Measurements from ENCODE around the gene CCBE1.
"Not testable (repeated sequence)": the region's sequence is repeated elsewhere in the genome, so short reads cannot be mapped to it uniquely, and the experiment has no call there.

The CCBE1 gene

DNA sequence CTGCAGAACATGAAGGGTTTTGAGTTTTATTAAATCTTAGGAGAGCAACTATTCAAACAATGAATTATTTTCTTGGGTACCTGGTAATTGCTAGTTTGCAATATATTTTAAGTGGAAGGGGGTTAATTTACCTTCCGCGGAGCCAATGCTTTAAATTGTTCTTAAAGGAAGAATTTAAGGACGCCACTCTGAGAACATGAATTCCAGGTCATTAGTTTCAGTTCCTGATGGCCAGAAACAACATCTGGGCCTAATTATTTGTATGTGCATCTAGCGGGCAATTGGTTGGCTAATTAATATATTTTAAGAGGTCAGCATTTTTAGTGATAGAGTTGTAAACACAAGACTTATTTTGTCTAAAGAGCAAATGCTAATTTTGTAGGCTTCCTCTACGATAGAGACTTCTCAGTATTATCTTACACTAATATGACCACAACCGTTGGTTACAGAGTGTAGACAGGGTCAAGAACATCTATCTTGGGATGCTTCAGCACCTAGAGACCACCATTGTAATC is 40.8 kb downstream of the CCBE1 start:
- no peak for DNase-seq (ENCODE audit: low spot score)

DNA sequence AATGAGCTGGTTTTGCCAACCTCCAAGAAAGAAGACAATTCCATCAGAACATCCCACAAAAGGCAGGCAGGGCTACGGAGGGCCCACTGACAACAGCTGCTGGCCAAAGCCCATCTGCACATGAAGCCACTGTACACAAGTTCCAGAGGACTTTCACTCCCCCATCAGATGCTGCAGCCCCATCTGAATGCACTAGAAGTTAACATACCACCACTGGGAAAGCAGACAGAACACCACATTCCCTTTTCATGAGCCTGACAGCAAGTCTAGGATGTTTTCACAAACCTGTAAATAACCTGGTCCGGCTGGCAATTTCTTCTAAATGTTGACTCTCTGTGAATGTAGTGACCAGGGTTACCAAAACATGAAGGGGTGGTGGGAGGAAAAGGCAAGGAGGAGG is 41.5 kb downstream of the CCBE1 start:
- DNase-seq (ENCODE audit: low spot score): no peak

DNA sequence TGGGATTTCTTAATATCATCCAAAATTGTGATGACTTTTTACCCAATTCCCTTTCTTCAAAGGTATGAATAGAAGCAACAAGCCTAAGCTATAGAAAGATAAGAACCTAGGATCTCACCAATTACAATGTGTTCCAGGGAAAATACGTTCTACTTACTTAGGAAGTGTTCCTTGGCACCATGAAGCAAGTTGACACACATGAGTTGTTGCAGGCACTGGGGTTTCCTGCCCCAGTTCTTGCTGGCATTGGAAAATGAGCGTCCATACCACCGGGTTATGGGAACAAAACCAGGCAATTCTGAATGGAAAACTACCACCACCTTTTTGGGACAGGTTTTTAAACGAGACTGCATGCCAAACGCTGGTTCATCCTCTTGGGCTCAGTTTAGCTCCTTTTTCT is 46.2 kb downstream of the CCBE1 start:
- no peak for DNase-seq (ENCODE audit: low spot score)

DNA sequence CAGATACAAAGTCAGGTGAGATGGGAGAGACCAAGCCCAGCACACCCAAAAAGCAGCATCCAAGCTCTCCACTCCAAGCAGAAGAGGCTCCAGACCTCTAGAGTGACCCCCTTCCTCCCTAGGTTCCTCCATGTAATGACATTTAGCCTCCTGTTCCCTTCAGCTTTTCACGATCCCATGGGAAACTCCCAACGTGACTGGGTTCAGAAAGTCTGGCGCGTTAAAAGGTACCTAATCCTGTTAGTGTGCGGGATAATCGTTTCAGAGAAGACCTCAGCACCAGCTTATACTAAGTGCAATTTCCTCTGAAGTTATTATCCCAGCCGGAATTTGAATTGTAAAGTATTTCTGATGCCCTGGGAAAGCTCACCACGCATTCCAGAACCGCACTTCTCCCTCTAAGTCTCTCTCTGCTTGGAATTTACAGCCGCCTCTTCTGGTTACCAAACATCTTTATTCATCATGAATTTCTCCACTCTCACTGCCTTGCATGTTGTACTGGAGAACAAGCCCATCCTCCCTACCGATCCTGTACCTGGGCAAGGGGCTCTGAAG is 46.9 kb downstream of the CCBE1 start:
- no peak for DNase-seq (ENCODE audit: low spot score)

DNA sequence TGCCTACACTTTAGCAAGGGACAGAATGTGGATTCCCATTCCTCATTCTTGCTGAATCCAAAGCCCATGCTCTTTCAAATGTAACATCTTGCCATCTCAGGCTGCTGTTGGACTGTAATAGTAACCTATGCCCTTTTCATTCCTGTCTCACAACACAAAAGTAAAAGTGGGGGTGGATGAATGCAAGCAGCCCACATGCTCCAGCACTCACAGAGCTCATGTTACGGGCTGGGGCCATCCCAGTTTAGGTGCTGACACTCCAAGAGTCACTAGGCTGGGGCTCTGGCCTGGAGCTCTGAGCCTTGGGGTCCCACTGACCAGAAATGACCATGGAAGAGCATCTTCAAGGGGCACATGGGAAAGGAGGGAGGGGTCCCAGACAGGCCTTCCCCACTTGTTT is 47.6 kb downstream of the CCBE1 start:
- no peak for DNase-seq (ENCODE audit: low spot score)

DNA sequence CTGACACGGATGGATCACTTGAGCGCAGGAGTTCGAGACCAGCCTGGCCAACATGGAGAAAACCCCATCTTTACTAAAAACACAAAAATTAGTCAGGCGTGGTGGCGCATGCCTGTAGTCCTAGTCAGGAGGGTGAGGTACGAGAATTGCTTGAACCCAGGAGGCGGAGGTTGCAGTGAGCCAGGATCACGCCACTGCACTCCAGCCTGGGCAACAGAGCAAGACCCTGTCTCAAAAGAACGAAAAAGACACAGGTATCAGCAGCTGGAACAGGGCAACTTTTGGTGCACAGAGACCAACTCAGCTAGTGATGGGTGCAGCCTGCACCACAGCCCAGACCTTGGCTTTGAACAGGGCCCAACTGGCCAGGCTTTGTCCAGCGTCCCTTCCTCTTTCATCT is 48.8 kb downstream of the CCBE1 start:
- not testable (repeated sequence) for DNase-seq (ENCODE audit: low spot score)

DNA sequence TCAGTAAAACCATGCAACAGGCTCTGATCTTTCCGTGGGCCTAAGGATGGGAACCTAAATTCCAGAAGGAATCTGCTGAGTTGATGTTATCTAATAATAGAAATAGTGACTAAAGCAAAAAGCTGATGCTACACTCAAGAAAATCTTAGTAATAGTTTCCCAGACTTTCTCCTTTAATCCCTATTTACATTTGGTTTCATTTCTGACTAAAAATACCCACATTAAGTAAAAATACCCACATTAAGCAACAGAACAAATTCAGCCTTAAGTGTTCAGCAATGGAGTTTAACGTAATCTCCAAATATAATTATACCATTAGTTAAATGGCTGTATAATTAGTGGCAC is 50.3 kb downstream of the CCBE1 start:
- no peak for DNase-seq (ENCODE audit: low spot score)

DNA sequence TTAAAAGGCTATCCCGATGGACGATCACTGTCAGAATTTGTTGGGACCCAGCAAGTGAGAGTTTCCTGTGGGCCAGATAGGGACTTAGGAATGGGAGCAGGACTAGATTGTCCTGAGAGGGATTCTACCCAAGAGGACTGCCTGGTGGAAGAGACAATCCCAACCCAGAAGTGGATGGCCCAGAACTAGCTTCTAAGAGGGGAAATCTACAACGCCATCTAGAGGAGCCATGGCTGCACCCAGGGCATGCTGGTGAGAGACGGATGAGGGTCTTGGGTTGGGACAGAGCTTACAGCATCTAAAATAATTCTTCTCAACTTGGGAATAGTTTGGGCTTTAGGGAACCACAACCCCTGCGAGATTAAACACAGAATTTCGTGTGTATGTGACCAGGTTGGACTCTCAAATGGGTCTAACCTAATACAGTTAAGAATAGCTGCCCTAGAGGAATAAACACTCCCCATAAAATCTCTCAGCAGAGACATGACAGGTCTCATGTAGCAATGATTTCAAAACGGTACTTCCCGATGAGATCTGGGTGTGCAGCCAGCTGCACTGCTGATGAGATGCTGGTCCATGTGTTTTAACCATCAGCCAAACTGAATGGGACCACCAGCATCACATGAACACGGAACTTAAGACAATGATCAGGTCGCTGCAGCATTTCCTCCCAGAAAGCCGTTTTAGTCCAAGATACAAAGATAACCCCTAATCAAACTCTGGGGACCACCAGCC is 50.8 kb downstream of the CCBE1 start:
- DNase-seq (ENCODE audit: low spot score): peak; percentile 31

DNA sequence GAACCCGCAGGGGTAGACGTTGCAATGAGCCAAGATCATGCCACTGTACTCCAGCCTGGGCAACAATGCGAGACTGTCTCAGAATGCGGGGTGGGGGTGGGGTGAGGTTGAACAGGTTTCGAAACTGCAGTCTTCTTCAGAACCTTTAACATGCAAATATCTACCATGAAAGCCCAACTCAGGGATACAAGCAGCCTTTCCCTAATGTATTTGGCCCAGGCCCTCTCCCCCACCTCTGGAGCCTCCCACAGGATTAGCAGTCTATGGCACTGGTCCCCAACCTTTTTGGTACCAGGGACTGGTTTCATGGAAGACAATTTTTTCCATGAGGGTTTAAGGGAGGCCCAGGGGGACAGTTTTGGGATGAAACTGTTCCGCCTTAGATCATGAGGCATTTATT is 53.5 kb downstream of the CCBE1 start:
- DNase-seq (ENCODE audit: low spot score): no peak

DNA sequence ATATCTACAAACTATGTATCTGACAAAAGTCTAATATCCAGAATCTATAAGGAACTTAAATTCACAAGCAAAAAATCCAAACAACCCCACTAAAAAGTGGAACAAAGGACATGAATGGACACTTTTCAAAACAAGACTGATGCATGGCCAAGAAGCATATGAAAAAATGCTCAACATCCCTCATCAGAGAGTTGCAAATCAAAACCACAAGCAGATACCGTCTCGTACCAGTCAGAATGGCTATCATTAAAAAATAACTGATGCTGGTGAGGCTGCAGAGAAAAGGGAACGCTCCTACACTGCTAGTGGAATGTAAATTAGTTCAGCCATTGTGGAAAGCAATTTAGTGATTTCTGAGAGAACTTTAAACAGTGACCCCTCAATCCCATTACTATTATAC is 56.5 kb downstream of the CCBE1 start:
- no peak for DNase-seq (ENCODE audit: low spot score)

DNA sequence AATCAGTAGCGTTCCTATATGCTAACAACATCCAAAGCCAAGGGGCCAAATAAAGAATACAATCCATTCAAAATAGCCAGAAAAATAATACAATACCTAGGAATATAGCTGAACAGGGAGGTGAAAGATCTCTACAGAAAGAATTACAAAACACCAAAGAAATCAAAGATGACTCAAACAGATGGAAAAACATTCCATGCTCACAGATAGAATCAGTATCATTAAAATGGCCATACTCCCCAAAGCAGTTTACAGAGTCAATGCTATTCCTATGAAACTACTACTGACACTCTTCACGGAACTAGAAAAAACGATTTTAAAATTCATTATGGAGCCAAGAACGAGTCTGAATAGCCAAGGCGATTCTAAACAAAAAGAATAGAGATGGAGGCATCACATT is 57.4 kb downstream of the CCBE1 start:
- no peak for DNase-seq (ENCODE audit: low spot score)

DNA sequence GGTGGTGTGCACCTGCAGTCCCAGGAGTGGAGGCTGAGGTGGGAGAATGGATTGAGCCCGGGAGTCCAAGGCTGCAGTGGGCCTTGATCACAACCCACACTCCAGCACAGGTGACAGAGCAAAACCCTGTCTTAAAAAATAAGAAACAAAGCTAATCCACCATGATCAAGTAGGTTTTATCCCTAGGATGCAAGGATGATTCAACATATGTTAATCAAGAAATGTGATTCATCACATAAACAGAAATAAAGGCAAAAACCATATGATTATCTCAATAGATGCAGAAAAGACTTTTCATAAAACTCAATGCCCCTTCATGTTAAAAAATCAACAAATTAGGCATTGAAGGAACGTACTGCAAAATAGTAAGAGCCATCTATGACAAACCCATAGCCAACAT is 58.1 kb downstream of the CCBE1 start:
- DNase-seq (ENCODE audit: low spot score): no peak

DNA sequence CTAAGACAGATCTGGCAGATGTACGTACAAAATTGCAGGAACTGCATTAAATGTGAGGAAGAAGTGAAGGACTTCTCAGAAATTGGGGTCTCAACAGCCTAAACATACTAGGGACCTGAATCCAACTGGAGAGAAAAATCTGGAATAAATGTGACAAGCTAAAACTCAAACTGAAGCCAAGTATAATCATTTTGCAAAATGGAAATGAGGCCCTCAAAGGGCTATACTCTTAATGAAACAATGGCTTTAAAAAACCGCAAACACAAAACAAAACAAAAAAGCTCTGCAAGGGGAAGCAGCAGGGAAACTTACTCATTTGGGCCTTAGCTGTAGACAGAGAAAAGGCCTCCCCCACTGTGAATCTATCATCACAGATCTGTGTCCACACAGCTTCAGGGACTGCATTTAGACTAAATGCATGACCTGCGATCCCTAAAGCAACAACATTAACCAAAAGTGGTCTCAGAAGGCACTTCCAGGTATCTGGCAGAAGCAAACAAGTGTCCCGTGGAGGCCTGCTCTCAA is 63.2 kb downstream of the CCBE1 start:
- DNase-seq (ENCODE audit: low spot score): no peak

DNA sequence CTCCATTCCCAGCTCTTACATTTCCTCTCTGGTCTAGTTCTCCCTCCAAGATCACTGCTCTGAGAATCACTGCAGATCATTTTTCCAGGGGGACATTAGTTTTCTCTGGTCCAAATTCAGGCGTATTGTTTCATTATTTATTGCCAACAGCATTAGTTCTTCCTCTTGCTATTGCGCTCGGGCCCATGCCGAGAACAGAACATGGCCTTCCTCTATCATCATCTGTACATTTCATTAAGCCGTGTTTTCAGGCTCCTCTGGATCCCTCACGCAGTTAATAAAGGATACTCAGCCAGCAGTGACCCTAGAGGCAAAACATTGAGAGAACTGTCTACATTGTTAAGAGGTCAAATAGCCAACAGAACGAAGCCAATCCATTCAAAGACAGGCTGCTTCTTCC is 63.9 kb downstream of the CCBE1 start:
- no peak for DNase-seq (ENCODE audit: low spot score)

DNA sequence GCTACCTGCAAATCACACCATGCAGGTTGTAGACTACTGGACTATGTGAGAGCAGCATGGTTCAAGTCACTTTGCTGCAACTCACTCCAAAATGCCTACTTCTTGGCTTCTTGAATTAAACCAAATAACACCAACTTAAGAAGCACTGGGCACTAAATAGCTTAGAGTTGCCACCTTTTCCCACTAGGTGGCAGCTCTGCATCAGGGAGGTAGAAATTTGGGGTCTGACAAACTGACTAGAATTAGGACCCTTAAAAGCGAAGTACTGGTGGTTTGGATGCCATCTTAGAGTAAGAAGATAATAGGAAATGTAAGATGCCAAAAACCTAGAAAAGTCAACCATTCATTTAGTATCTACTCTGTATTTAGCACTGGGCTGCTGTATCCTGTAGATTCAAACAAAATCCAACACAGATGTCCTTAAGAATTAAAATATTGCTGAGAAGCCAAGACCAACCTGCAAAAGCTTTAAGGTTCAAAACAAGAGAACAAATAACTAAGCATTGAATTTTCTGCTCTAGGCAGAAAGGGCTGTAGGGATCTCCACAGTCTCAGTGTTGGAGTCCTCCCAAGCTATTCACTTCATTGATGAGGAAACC is 65.5 kb downstream of the CCBE1 start:
- peak; percentile 65 for DNase-seq (ENCODE audit: low spot score)

DNA sequence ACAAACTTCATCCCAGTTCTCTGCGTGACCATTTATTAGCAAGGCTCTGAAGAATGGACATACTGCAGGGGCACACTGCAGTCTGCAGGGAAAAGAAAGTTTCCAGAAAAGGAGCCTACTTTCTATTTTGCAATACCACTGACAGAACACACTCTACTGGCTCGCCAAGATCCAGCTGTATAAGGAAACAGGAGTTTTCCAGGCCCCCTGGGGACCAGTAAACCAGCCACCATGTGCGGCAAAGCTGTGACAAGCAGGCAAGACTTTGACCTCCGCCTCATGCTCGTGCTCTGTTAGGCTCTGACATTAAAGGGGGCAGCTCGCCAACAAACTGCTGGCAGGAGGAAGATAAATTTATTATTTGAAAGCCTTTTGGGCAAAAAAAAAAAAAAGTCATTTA is 67.3 kb downstream of the CCBE1 start:
- DNase-seq (ENCODE audit: low spot score): no peak

DNA sequence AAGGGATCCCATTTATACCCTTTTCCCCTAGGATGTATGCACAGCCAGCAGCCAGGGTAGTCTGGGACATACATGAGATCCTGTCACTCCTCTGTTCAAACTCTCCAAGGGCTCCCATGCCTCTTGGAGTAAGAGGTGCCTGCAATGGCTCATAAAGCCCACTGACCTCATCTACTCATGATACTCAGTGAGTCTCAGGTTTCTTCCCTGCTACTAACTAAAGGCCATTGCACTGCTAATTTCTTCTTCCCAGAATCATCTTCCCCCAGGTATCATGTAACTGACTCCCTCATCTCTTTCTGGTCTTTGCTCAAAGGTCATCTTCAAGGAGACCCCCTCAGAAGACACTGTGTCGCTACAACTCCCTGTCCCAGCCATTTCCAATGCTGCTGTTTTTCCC is 68.2 kb downstream of the CCBE1 start:
- DNase-seq (ENCODE audit: low spot score): no peak

DNA sequence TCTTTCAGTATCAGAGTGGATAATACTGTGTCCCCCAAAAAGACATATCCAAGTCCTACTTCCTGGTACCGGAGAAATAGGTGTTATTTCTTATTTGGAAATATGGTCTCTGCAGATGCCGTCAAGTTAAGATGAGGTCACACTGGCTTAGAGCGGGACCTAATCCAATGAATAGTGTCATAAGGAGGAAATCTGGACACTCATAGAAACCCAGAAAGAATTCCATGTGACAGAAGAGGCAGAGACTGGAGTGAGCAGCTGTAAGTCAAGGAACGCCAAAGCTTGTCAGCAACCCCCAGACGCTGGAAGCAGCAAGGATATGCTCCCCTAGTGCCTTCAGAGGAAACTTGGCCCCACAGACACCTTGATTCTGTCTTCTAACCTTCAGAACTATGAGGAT is 69.8 kb downstream of the CCBE1 start:
- no peak for DNase-seq (ENCODE audit: low spot score)

DNA sequence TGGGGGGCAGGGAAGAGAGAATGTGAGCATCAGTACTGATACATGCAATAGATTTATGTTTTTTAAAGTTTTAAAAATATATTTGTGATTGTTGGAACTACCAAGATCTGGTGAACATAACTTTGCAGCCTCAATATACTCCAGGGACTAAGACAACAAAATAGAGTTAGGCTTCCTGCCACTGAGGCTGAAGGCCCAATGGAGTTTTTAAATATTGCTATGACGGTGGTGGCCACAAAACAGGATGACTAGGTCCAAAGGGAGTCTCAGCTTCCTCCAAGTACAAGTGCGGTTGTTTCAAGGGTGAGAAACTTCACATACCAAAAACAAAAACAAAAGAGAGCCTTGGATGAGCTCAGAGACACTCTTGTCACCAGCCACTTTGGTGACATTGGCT is 72.9 kb downstream of the CCBE1 start:
- DNase-seq (ENCODE audit: low spot score): no peak

DNA sequence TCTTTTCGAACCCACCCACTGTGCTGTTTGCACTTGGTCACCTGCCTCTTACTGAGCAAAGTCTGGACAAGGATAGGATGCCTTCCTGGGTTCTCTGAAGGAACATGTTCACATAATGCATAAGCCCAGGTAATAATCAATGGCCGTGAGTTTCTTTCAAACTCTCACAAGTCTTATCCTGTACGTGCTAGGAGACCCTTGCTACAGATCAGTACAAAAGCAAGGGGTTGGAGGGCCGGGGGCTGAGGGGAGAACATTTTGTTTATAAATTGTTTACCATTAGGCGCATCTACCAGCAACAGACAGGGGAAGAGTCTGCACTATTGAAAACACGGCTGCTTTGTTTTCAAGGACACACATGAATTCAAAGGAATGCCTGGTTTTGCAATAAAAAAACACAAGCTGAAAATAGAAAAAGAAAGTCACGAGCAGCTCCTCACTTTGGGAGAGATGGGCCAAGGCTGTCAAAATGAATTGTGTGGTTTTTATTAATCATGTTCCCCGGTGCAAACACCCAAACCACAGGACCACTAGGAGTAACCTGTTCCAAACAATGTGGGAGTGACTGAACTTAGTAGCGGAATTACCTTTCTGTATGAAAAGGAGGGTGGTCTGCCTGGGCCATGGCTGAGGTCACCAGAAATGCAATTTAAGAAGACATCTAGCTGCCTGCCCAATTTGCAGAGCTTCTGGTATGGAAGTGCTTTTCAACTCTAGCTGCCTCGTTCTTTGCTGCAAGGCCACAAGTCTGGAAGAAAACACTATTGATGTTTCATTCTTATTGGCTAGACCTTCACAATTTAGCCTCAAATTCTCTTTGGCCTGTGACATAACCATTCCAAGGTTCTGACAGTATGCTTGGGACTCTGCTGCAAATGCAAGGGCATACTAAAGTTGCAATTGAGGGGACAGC is 73.5 kb downstream of the CCBE1 start:
- DNase-seq (ENCODE audit: low spot score): no peak

DNA sequence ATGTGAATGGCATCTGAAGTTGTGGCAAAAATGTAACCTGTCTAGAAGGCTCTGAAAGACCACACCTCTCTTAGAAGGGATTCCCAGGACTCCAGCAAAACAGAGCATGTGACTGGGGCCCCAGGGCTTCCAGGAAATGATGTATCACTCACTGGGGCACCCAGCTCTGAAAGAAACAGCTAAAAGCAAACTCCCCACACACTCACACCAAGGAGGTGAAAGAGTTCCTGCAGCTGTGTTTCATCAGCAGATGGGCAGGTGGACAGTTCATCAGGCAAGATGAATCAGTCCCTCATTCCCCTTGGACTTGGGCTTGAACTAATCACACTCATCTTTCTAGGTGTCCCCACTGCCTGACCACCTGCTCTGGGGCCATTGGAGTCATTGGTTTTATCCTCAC is 76.2 kb downstream of the CCBE1 start:
- no peak for DNase-seq (ENCODE audit: low spot score)

DNA sequence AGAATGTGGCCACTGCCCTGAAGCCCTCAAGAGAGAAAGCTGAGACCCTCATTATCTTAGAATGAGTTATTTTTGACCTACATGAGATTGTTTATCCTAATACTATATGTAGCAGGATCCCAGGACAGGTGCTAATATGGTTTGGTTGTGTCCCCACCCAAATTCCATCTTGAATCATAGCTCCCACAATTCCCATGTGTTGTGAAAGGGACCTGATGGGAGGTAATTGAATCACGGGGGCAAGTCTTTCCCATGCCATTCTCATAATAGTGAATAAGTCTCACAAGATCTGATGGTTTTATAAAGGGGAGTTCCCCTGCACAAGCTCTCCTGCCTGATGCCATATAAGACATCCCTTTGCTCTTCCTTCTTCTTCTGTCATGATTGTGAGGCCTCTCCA is 76.8 kb downstream of the CCBE1 start:
- no peak for DNase-seq (ENCODE audit: low spot score)

DNA sequence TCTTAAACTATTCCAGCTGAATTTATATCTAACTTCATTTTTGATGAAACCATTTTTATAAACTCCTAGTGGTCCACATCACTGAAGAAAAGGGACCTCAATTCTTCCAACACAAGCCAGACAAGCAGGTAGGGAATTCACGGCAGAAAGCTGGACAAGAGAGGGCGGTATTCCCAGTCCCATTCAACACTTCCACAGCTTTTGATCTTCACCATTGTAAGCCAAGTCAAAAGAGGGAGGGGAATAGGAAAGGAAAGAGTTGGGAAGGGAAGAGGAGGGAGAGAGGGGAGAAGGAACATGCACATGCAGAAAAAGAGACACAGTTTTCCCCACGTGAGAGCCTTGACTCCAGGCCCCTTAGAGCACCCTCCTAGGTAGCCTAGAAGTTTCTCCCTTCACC is 77.4 kb downstream of the CCBE1 start:
- no peak for DNase-seq (ENCODE audit: low spot score)
